Activated naive CD4-positive, alpha-beta T cell treated with anti-CD3 and anti-CD28 coated beads, Interleukin-2, amount 10 ng/mL, durations not matched to agents 5 hours and 36 hours (primary cell): ENCODE data around the gene YPEL2. TPM values are rescaled to one million over a fixed set of nuclear protein-coding genes. Genes with fewer than 3 reads are reported as not detected.

Source experiments
- microRNA-seq: library from miRNA; unstranded; fragments of <30 nt; microRNA quantifications from one replicate; pipeline ENCODE4 v1.2.0, GENCODE V29; 2022; ENCODE audit warnings: borderline microRNAs expressed, borderline replicate concordance
- total RNA-seq, 2 experiments: library from RNA; stranded (reverse); gene quantifications; one replicate each; pipeline ENCODE4 v1.2.3, GENCODE V29; 2021

The YPEL2 gene, protein sequence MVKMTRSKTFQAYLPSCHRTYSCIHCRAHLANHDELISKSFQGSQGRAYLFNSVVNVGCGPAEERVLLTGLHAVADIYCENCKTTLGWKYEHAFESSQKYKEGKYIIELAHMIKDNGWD
- 10 to 100 TPM; 16.4 to 16.5 TPM for total RNA-seq

DNA sequence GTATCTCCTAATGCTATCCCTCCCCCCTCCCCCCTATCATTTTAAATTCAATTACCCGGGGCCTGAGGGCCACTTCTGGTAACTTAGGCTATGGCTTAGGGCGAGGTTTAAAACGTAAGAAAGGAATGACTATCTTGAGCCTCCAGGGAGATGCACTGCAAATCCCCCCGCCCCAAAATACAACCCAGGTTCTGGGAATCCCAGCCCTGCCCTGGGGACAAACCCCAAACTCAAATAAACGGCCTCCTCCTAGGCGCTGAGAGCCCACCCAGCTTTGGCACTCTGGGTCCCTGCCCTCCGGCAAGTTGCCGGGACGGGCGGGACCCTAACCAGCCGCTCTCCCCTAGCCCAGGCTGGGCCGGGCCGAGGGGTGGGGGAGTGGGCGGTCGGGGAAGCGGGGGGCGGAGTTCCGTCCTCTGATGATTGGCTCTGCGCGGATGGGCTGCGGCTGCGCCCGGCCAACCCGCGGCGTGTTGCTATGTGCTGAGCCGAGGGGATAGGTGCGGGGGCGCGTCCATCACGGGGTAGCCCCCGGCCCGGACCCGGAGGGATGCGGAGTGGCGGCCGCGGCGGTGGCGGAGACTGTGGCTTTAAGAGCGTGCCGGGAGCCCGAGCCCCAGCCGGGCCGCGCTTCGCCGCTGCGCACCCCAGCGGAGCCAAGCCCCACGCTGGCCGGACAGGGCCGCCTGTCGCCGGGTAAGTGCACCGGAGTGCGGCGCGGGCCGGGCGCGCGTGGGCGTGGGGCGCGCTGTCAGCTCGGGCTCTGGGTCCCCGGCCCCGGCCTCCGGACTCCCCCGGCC lies at the start of gene YPEL2:
YPEL2 (plus strand) TSS at position 527 of the 800 bp plus-strand sequence. CDS start 21,755 bp downstream, outside the sequence.

Small RNAs within 50 kb of the gene (microRNA-seq; reads per million reads assigned to microRNA genes)
- gene MIR4729, result 1.0 reads per million

Other genes starting within 250 kb of the YPEL2 start
- 10 to 100 TPM; 17.0 to 21.4 TPM for gene TRIM37, start 224.8 kb upstream of the YPEL2 start, total RNA-seq
- 10 to 100 TPM; 69.2 to 73.1 TPM for gene SKA2, start 176.5 kb upstream of the YPEL2 start, total RNA-seq
- 10 to 100 TPM; 57.5 to 62.5 TPM for gene PRR11, start 175.9 kb upstream of the YPEL2 start, total RNA-seq
- 10 to 100 TPM; 16.3 to 16.5 TPM for gene SMG8, start 121.6 kb upstream of the YPEL2 start, total RNA-seq
- 1 to 10 TPM; 2.1 to 2.2 TPM for gene GDPD1, start 111.1 kb upstream of the YPEL2 start, total RNA-seq
- 10 to 100 TPM; 20.2 to 23.9 TPM for gene DHX40, start 234.0 kb downstream of the YPEL2 start, total RNA-seq